GM21390 (cell line): ENCODE results near the gene AJUBA.
"Not testable (repeated sequence)": the region's sequence is repeated elsewhere in the genome, so short reads cannot be mapped to it uniquely, and the experiment has no call there.

ENCODE experiments used
- ATAC-seq: cut with Tn5 transposase; IDR thresholded peaks from one replicate; pipeline ENCODE4 v1.9.1; 2021; ENCODE audit not compliant: unreplicated experiment

Gene AJUBA

GRCh38 chr14:22981090-22981875 lies 1.1 kb downstream of the AJUBA start:
- ATAC-seq, result no peak

- no peak for ATAC-seq
Measured at GRCh38 chr14:22980672-22981089, 1.7 kb downstream of the AJUBA start.

- no peak for ATAC-seq
Measured at GRCh38 chr14:22979748-22980392, 2.5 kb downstream of the AJUBA start.

GRCh38 chr14:22978981-22979671 lies 3.2 kb downstream of the AJUBA start:
- no peak for ATAC-seq

- ATAC-seq, result no peak
Measured at GRCh38 chr14:22978487-22978837, 3.9 kb downstream of the AJUBA start.

- no peak for ATAC-seq
Measured at GRCh38 chr14:22977684-22978486, 4.5 kb downstream of the AJUBA start.

- no peak for ATAC-seq
Measured at GRCh38 chr14:22977434-22977683, 5.0 kb downstream of the AJUBA start.

GRCh38 chr14:22976620-22977433 lies 5.5 kb downstream of the AJUBA start:
- no peak for ATAC-seq

- ATAC-seq, result no peak
Measured at GRCh38 chr14:22974530-22975313, 7.6 kb downstream of the AJUBA start.

GRCh38 chr14:22973217-22974032 lies 8.9 kb downstream of the AJUBA start:
- no peak for ATAC-seq

GRCh38 chr14:22972313-22972930 lies 9.9 kb downstream of the AJUBA start:
- ATAC-seq, result no peak

- no peak for ATAC-seq
Measured at GRCh38 chr14:22971152-22971551, 11.2 kb downstream of the AJUBA start.

- no peak for ATAC-seq
Measured at GRCh38 chr14:22966783-22967269, 15.5 kb downstream of the AJUBA start.

GRCh38 chr14:22965916-22966782 lies 16.2 kb downstream of the AJUBA start:
- ATAC-seq, result not testable (repeated sequence)

GRCh38 chr14:22962061-22962676 lies 20.2 kb downstream of the AJUBA start:
- no peak for ATAC-seq

GRCh38 chr14:22955702-22956569 lies 26.4 kb downstream of the AJUBA start:
- ATAC-seq, result no peak
